Cerebellar cortex (tissue), 1 donor: ENCODE data around the gene SBDS.
"Not testable (repeated sequence)": the region's sequence is repeated elsewhere in the genome, so short reads cannot be mapped to it uniquely, and the experiment has no call there.

Experiments
- DNase-seq: peaks from one replicate; pipeline ENCODE4 v3.0.0-alpha.2; 2015; ENCODE audit warnings: low spot score

SBDS gene

DNA sequence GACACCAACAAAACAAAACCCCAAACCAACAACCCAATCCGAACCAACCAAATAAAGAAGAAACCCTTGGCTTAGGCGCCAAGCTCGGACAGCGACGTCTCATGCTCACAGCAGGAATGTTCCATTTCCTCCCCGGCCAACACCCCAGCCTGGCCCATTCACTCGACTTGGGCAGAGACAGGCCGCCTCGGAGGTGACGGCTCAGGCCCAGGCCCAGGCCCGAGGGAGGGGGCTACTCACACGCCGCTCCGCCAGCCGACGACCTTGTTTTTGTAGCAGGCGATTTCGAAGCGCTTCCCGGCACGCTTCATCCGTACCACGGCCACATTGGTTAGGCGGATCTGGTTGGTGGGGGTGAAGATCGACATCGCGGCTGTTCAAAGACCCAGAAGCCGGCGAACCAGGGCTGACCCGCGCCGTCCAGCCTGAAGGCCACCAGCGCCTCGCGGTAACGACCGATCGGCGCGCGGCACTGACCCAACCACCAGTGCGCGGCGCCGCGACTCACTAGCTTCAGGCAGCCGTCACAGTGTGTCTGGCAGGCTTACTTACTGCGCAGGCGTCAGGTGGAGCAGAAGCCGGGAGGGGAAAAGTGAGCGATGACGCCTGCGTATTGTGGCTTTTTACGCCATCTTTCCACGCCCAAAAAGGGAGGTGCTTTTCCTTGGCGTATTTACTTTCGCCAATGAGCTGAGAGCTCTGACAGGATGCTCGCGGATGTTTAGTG, at the start of gene SBDS:
TSS of gene SBDS (minus strand) at position 537 of the 727 bp plus-strand sequence. CDS start at position 368, 169 bp downstream.
- peak; percentile 99 for DNase-seq

DNA sequence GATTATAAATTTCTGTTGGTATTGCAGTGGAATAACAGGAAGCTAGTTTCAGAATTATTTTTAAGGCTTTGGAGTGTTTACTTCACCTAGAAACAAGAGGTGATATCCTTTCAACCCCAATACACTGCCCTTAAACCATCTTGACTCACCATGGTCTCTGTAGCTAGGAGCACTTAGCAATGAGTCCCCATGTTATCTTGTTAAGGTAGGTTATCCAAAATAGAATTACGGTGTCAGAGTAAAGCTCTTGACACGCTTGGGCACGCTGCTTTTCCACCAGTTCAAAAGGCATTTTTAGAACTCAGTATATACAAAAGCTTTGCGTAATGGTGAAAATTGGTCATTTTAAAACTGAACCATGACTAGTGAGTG, 48.2 kb upstream of the SBDS start:
- DNase-seq: peak; percentile 6

DNA sequence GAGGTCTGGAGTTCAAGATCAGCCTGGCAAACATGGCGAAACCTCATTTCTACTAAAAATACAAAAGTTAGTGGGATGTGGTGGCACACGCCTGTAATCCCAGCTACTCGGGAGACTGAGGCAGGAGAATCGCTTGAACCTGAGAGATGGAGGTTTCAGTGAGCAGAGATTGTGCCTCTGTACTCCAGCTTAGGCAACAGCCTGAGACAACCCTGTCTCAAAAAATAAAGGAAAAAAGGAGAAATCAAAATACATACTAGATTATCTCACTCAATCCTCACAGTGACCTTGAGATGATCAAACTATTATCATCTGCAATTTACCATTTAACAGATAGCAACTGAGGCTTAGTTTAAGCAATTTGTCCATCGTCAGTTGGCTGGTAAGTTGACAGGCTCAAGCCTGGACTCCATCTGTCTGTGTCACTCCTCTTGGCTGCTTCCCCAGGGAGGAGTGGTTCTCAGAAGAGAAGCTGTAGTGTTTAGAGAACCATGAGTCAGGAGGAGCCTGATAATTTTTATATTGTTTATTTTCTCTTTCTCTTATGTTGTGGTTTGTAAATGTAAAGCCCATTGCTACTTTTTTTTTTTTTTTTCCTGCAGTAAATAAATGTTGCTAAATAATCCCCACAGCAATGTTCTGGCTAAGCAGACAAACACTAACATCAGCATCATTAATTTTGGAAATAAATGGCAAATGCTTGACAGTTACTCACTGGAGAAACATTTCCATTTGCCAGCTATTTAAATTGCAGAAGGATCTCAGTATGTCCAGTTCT, 47.6 kb upstream of the SBDS start:
- DNase-seq: peak; percentile 86

DNA sequence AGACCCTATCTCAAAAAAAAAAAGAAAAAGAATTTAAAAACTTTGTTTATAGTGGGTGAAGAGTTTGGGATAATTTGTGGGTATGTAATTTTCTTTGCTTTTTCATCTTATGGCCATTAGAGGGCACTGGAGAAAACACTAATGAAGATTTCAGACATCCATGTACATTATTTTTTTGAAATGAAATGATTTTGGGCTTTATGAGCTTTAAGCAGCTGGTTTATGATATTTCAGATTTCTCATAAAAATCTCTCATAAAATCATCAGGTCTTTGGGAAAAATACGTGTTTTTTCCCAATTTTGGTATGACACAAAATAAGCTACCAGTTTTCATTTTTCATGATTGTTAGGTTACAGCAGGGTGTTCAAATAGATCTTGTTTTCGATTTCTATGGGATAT, 45.4 kb upstream of the SBDS start:
- DNase-seq: not testable (repeated sequence)

DNA sequence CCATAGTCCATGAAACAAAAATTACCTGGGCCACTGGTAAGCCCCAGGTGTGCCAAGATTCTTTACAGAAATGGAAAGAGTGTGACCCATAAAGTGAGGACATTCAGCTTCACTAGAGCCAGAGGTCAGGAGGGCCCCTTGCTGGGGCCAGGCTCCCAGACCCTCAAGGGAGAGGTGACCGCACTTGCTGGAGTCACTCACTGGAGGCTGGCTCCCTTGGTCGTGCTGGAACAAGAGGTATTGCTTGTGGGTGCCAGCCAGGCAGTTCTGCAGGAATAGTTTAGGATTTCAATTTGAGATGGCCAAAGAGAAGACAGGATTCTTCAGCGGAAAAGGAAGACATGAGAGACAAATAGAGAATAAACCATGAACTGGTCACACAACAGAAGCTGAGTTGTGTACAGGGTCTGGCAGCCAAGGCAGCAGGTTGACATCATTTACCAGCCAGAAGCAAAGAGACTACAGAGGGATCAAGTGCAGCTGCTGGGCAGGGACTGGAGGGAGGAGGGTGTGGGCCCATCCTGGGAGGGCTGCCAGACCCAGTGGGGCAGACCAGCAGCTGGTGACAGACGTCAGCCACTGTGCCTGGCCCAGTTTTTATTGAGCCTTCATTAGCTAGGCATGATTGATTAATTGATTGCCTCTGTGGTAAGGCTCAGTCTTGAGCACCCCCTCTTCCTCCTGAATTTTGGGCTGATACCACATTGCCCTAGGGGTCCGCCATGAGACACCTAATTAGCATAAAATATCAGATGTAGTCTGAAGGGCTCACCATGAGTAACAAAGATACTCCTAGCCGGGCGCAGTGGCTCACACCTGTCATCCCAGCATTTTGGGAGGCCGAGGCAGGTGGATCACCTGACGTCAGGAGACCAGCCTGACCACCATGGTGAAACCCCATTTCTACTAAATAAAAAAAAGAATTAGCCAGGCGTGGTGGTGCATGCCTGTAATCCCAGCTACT, 41.3 kb upstream of the SBDS start:
- not testable (repeated sequence) for DNase-seq

DNA sequence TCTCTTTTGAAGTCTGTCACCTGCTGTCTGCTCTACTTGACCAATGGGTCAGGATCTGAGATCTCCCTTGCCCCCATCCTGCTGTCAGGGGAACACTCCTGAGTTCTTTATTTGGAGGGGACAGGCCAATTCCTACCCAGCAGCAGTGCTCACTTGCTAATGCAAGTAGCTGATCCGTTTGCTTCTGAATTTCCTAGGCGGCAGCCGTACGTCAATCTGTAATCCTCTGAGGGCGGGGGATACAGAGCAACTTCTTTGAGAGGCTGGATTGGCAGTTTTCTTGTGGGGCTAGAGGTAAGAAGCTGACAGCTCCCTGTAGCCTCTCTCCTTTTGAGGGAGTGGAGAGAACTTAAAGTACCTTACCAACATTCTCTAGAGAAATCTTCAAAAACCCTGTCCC, 37.9 kb upstream of the SBDS start:
- no peak for DNase-seq

DNA sequence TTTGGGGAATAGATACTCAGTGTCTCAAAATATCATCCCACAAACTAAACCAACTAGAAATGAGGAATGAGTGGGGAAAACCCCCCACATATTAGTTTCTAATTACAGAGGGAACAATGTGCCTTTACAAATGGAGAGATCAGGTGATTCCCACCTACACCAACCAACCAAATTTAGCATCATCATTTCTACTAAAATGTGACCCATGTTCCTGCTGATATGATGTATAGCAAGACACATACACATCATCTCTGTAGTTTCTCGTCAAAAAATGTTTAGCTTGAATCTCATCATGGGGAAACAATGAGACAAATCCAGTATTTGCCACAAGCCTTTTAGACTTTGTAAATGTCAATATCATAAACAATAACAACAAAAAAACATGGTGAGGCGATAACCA, 36.3 kb upstream of the SBDS start:
- not testable (repeated sequence) for DNase-seq

DNA sequence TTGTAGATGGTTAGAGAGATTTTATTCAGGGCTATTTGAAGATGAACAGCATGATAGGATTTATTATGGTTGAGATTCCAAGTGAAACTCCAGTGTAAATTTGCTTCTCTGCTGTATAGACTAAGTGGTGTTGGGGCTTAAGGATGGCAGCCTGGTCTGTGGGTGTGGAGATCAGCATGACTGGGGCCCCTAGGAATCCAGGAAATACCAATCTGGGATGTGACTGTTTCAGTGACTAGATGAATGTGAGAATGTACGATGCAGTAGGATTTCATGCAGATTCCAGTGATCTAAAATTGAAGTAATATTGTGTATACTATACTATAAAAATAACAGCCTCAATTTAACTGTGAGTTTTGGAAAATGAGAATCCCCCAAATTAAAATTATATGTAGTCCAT, 30.1 kb upstream of the SBDS start:
- not testable (repeated sequence) for DNase-seq

DNA sequence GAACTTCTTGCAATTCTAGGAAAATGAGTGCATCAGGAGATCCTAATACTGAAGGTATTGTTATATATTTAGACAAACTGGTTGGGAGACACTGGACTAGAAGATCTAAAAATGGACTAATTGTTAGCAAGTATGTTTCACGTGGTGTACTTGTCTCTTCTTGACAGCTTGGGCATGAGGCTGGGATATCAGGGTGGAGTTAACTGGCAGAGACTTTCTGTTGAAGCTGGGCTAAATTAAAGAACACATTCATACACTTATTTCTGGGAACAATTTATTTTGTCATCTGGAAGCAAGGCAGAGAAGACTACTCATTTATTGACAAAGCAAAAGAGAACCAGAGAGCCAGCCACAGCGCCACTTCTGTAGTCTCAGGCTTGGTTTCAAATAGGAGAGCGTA, 27.1 kb upstream of the SBDS start:
- DNase-seq: no peak

DNA sequence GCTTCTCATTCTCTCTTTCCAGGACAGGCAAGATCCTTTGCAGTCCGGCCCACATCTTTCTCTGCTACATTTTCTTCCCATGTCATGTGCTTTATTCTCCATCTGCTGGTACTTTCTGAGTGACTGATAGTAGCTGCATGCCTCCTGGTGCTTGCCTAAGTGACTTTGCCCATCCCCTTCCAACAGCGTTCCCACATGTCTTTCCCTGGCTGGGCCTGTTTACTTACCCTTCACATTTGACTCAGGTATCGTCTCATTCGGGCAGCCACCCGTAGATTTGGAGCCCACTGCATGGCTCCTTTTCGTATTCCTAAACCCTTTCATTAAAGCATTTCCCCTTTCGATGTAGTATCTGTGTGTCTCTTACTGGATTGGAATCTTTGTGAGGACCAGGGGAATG, 25.9 kb upstream of the SBDS start:
- no peak for DNase-seq

DNA sequence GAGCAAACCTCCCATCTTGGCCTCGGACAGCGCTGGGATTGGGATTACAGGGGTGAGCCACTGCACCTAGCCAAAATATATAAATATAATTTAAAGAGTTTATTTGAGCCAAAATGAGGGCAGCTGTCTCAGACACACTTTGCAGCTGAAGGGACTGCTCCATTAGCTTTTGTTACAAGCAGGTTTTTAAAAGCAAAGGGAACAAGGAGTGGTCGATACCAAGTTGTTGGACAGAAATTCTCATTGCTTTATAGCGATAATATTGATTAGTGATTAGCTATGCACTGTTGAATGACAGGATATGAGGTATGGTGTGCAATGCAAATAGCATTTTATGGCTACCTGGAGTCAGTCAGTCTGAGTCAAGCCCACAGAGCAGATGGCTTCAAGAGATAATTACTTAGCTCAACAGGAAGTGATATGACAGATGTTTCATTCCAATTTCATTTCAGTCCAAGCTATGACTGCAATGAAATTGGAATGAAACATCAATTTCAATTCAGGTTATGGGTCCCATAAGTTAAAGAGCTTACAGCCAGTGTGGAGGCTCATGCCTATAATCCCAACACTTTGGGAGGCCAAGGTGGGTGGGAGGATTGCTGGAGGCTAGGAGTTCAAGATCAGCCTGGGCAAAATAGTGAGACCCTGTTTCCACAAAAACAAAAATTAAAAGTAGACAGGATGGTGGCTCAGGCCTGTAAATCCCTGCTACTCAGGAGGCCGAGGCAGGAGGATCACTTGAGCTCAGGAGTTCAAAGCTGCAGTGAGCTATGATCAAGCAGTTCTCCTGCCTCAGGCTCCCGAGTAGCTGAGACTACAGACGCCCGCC, 24.4 kb upstream of the SBDS start:
- no peak for DNase-seq

DNA sequence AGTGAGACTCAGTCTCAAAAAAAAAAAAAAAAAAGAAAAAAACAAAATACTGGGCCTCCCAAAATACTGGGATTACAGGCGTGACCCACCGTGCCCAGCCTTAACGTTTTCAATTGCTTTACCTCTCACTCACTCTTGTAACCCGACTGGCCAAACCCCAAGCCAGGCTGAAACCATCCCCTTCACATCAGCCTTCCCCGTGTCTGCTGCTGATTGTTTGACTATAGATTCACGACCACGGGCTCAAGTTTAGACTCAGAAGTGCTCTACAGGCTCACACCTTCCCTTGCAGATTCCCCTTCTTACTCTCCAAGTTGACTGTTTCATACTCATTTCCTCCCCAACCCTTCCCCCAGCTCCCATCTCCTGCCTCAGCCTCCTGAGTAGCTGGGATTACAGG, 23.6 kb upstream of the SBDS start:
- no peak for DNase-seq

DNA sequence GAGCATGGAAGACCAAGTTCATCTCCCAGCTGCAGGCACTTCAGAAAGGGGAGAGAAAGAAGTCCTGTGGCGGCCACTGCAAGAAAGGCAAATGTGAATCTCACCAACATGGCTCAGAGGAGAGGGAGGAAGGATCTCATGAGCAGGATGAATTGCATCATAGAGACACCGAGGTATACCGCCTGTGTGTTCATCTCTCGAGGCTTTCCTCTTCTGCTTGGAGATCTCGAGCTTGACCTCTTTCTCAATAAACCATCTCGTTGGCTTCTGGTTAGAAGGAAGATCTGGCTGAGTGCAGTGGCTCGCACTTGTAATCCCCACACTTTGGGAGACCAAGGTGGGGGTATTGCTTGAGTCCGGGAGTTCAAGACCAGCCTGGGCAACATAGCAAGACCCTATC, 22.6 kb upstream of the SBDS start:
- DNase-seq: not testable (repeated sequence)

DNA sequence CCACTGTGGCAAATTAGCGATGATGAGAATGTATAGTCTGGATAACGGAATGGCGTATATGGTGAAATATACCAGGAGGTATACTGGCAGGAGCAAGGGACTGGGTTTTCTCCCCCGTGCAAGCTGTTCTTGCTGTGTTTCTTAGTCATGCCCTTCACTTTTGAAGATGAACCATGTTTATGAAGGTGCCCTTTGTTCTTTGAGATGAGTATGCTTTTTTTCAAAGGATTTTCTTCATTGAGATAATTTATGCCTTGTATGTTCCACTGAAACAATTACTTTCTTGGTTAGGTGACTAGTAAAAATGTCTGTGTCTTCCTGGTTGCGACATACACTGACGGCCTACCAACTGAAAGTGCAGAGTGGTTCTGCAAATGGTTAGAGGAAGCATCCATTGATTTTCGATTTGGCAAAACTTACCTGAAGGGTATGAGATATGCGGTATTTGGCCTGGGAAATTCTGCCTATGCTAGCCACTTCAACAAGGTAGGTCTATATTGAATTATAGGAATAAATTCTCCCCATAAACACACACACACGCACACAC, 18.8 kb upstream of the SBDS start:
- not testable (repeated sequence) for DNase-seq

DNA sequence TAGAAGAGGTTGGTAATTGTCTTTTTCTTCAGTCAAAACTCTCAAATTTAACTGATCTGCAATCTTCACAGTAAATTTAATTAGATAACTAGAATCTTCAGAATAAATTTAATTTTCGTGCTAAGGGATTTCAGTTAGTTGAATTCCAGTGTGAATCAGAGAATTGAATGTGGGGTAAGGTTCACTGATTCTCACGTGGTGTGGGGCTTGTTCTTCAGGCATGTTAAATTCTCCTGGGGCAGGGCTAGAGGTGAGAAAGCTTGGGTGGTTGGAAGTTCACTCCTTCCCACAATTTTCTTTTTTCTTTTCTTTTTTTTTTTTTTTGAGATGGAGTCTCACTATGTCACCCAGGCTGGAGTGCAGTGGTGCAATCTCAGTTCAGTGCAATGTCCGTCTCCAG, 14.3 kb upstream of the SBDS start:
- not testable (repeated sequence) for DNase-seq

DNA sequence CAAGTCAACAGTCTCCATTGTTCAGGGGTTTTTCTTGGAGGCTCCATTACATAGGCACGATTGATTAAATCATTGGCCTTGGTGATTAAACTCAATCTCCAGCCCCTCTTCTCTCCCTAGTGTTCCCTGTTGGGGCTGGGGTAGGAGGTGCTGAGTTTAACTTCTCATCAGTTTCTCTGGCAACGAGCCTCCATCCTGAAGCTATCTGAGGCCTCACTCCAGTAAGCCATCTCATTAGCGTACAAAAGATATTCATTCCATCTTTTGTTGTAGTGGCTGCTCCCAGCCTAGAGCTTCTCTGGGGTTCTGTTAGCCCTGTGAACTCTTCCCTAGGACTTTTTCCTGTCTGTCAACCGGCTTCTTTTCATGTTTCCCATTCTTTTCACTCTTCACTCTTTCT, 12.9 kb upstream of the SBDS start:
- no peak for DNase-seq

DNA sequence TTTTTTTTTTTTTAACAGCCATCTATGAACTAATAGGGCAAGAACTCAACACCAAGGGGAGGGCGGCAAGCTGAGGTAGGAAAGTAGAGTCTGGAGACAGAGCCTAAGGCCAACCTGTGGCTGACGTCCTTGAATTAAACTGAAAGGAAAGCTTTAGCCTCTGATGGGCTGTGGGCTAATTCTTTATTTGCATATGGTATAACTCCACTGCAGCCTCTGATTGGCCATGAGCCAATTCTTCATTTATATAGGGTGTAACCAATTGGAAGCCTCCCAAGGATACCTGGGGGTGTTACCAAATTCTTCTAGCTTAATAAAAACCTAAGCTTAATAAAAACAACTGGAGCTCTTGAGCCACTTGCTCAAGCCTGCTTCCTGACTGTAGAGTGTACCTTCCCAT, 11.6 kb upstream of the SBDS start:
- DNase-seq: no peak

DNA sequence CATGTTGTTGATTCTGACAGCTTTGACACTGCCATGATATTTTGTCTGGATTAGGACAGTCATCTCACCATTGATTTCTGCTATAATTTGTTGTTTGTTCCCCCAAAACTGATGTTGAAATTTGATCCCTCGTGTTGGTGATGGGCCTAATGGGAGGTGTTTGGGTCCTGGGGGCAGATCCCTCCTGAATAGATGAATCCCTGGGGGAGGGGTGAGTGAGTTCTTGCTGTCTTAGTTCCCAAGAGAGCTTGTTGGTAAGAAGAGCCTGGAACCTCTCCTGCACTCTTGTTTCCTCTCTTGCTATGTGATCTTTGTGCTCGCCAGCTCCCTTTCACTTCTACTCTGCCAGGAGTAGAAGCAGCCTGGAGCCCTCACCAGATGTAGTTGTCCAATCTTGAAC, 8.8 kb upstream of the SBDS start:
- DNase-seq: not testable (repeated sequence)

DNA sequence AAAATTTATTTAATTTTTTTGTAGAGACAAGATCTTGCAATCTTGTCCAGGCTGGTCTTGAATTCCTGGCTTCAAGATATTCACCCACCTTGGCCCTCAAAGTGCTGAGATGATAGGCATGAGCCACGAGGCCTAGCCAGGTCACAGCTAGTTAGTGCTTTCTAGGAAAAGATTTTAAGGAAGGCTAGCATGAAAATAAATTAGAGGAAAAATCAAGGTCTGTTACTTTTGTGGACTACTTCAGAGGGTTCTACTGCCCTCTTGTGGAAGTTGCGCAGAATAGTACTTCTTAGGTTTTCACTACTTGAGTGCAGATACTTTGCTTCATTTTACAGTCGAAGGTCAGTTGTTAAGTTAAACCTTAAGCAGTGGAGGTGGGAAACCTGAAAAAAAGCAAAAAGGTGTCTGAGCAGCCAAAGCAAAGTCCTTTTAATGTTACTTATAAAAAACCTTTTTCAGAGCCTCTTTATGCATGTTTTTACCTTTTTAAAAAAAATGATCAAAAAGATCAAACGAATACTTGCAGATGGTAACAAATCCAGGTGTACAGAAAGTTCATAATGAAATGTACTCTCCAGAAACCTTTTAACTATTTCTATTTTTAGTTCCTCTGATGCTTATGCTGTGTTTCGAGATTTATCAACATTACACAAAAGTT, 5.3 kb upstream of the SBDS start:
- DNase-seq: peak; percentile 45

DNA sequence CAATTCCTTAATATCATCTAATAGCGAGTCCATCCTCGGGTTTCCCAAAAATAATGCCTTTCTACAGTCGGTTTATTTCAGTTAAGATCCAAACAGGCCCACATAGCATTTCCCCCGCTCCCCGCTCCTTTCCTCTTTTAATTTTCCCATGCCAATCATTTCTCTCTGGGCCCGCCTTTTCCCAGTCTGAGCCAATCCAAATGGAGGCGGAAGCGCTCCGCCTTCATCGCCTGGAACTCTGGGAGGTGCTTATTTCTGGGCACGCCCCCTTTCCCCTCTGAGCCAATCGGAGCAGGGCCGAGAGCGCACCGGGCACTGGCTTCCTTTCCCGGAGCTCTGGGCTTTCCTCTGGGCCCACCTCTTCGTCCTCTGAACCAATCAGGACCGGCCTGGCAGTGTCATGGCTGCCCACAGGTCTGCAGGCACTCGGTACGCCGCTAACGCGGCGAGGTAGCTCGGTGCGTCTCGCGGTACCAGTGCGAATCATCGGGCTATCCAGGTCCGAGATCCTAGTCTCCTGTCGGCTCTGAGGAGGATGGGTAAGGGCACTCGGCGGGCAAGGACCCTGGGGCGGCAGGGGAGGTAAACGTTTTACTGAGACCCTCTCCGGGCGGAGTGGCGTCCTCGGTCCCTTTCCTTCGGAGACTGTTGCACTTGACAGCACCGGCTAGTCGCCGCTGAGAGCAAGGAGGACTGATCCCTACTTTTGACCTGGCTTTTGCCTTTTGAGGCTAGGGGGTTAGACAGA, 1.2 kb upstream of the SBDS start, which contains the start of gene TYW1:
TSS of gene TYW1 (plus strand) at position 390 of the 748 bp plus-strand sequence. CDS start at position 536, 146 bp downstream.
- DNase-seq: peak; percentile 99
